Measurements from ENCODE around the gene AJAP1. TPM values are rescaled to one million over a fixed set of nuclear protein-coding genes. Genes with fewer than 3 reads are reported as not detected.
A peak's percentile ranks its signal among the peaks of the same experiment; 100 is the strongest.

Gene AJAP1
- total RNA-seq, 1 donor from 2014 or later: 0.35 TPM

DNA sequence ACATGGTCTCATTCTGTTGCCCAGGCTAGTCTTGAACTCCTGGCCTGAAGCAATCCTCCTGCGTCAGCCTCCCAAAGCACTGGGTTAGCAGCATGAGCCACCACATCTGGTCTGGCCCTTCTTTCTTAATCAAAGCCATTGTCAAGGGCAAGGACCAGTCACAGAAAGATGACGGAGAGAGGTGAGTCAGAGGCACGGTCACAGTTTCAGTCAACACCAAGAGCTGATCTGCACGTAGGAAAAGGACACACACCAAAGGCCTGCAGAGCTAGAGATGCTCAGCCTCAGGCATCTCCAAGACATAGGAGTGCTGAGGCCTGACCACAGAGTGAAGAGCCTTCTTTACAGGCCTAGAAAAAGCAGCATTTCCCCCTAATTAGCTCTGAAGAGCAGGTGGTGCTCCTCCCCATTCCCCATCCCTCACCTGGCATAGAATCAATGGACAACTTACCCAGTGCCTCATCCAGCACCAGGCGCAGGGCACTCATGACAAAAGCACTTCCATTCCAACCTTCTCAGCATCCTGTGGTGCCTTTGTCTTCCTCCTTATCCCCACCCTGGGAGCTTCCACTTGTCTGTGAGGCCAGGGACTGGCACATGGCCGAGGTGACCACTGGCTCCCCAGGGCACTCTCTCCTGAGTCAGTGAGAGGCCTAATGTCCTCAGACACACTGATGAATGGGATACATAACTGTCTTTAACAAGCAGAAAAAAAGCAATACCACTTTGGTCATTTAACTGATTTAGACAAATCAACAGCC is 139.8 kb downstream of the AJAP1 start:
- TF ChIP-seq, protein P1, sequence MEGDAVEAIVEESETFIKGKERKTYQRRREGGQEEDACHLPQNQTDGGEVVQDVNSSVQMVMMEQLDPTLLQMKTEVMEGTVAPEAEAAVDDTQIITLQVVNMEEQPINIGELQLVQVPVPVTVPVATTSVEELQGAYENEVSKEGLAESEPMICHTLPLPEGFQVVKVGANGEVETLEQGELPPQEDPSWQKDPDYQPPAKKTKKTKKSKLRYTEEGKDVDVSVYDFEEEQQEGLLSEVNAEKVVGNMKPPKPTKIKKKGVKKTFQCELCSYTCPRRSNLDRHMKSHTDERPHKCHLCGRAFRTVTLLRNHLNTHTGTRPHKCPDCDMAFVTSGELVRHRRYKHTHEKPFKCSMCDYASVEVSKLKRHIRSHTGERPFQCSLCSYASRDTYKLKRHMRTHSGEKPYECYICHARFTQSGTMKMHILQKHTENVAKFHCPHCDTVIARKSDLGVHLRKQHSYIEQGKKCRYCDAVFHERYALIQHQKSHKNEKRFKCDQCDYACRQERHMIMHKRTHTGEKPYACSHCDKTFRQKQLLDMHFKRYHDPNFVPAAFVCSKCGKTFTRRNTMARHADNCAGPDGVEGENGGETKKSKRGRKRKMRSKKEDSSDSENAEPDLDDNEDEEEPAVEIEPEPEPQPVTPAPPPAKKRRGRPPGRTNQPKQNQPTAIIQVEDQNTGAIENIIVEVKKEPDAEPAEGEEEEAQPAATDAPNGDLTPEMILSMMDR (IDR thresholded peaks at IDR 0.05): no peak
- peaks cover 28% of the 10 kb centered on the region for H3K9me3 Mint-ChIP-seq (ENCODE audit: unreplicated experiment)
- no peak overlapping the region for H3K4me3 Mint-ChIP-seq (ENCODE audit: unreplicated experiment)
- no peak overlapping the region for H3K27ac Mint-ChIP-seq (ENCODE audit: unreplicated experiment)
- no peaks in the 10 kb centered on the region for H3K36me3 Mint-ChIP-seq (ENCODE audit: unreplicated experiment)
- H3K4me1 Mint-ChIP-seq (ENCODE audit: unreplicated experiment): no peaks in the 10 kb centered on the region
- peak; percentile 70 for DNase-seq (ENCODE audit: extremely low spot score, unreplicated experiment)
- H3K27me3 Mint-ChIP-seq (ENCODE audit: unreplicated experiment): no peaks in the 10 kb centered on the region

DNA sequence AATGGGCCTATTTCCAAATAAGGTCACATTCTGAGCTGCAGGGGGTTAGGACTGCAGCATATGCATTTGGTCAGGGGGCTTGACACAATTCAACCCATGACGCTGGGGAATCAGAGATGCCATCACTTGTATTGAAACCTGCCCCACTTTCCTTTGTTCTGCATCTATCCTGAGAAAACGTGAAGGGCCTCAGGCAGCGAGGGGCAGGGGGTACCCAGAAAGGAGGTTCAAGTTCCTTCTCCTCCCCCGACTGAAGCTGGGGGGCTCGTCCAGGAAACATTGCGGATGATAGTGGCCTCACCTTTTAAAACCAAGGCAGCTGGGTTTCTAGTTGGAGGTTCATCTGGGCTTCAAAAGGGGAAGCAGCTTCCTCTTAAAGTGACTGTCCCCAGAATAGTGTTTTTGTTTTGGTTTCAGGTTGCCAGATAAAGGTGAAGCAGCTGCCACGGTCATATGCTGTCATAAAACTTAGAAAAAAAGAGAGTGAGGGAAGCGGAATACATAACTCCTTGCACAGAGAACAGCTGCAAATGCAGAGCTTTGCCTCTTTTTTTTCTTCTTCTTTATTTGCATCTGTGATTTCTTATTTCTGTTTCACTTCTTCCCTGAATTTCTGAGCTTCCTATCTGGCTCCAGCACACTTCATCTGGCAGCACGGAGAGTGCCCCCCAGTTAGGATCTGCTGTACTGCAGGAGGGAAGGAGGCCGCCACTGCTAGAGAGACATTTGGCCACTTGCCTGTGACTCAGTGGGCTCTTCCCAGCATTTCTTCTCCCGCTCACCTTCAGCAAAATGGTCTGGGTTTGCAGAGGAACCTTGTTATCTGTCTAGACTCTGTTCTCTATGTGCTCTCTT is 142.0 kb downstream of the AJAP1 start:
- Mint-ChIP-seq H3K27ac (ENCODE audit: unreplicated experiment) (no peak overlapping the region), H3K4me1 (ENCODE audit: unreplicated experiment) (no peaks in the 10 kb centered on the region), H3K9me3 (ENCODE audit: unreplicated experiment) (peaks cover 27% of the 10 kb centered on the region), H3K36me3 (ENCODE audit: unreplicated experiment) (no peaks in the 10 kb centered on the region), H3K27me3 (ENCODE audit: unreplicated experiment) (no peaks in the 10 kb centered on the region), H3K4me3 (ENCODE audit: unreplicated experiment) (no peak overlapping the region)
- no peak for DNase-seq (ENCODE audit: extremely low spot score, unreplicated experiment)
- TF ChIP-seq, protein P1 (IDR thresholded peaks at IDR 0.05): no peak

DNA sequence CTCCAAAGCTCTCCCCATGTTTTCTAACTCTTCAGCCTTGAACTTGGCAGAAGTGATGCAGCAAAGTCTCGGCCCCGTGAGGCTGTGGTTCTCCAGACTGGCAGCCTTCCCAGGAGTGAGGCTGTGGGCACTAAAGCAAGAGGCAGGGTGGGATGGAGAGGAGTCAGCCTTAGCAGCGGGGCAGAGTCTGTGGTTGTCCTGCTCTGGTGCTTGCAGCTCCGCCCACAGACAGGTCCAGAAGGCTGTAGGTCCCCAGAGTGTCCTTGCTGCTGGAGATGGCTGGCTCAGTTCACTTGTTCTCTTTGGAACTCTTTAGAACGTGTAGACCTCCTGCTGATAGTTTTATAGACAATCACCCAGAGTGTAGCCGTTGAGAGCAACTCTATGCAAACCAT is 142.6 kb downstream of the AJAP1 start:
- TF ChIP-seq, protein P1 (IDR thresholded peaks at IDR 0.05): no peak
- no peak overlapping the region for H3K27ac Mint-ChIP-seq (ENCODE audit: unreplicated experiment)

DNA sequence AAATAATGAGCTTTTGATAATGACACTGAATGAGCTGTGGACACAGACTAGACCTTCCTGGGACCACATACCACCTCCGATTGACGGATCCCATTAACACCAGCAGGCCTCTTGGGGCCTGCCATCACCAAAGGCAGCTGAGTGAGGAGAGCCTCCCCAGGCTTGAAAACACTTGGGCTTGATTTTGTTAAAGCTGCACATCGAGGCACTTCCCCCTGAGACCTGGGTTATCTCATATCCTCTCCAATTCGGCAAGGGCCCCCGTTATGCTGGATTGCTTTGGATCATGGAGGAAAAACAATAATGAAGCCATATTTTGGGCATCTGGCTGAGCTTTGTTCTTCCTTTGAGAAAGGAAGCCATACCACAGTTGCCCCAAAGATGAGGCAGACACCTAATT is 143.0 kb downstream of the AJAP1 start:
- TF ChIP-seq, protein P1 (IDR thresholded peaks at IDR 0.05): no peak
- no peaks in the 10 kb centered on the region for H3K4me1 Mint-ChIP-seq (ENCODE audit: unreplicated experiment)
- peak; percentile 75 for DNase-seq (ENCODE audit: extremely low spot score, unreplicated experiment)

More for the DNA sequence above, 142.6 kb downstream of the AJAP1 start:
- H3K4me1 Mint-ChIP-seq (ENCODE audit: unreplicated experiment): no peaks in the 10 kb centered on the region
- H3K27me3 Mint-ChIP-seq (ENCODE audit: unreplicated experiment): no peaks in the 10 kb centered on the region
- peaks cover 29% of the 10 kb centered on the region for H3K9me3 Mint-ChIP-seq (ENCODE audit: unreplicated experiment)
- no peaks in the 10 kb centered on the region for H3K36me3 Mint-ChIP-seq (ENCODE audit: unreplicated experiment)
- no peak overlapping the region for H3K4me3 Mint-ChIP-seq (ENCODE audit: unreplicated experiment)
- DNase-seq (ENCODE audit: extremely low spot score, unreplicated experiment): peak; percentile 72

More for the DNA sequence above, 143.0 kb downstream of the AJAP1 start:
- Mint-ChIP-seq H3K27ac (ENCODE audit: unreplicated experiment) (no peak overlapping the region), H3K27me3 (ENCODE audit: unreplicated experiment) (no peaks in the 10 kb centered on the region), H3K9me3 (ENCODE audit: unreplicated experiment) (peaks cover 32% of the 10 kb centered on the region), H3K36me3 (ENCODE audit: unreplicated experiment) (no peaks in the 10 kb centered on the region), H3K4me3 (ENCODE audit: unreplicated experiment) (no peak overlapping the region)

All from osteocyte (in vitro differentiated cells).